ENCODE data around the gene SPTBN4.
"Not testable (repeated sequence)": the region's sequence is repeated elsewhere in the genome, so short reads cannot be mapped to it uniquely, and the experiment has no call there.

SPTBN4 gene

DNA sequence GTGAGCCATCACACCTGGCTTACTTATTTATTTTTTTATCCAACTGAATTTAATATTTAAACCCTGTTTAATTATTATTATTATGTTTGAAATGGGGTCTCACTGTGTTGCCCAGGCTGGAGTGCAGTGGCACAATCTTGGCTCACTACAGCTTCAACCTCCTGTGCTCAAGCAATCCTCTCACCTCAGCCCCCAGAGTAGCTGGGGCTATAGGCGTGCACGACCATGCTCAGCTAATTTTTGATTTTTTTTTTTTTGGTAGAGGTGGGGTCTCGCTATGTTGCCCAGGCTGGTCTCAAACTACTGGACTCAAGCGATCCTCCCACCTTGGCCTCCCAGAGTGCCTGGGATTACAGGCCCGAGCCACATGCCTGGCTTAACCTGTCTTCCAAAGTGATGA, 32.5 kb downstream of the SPTBN4 start:
- no peak for DNase-seq (ENCODE audit: low read depth in 1 of 2, low spot score in 1 of 2)
- TF ChIP-seq SPI1 (IDR thresholded peaks at IDR 0.05; ENCODE audit: borderline replicate concordance, low read depth) (no peak), GABPA (IDR thresholded peaks at IDR 0.05; ENCODE audit: low read depth) (no peak), POLR2AphosphoS5 (IDR thresholded peaks at IDR 0.05; ENCODE audit: low read depth) (no peak)
- TF ChIP-seq, protein P1, sequence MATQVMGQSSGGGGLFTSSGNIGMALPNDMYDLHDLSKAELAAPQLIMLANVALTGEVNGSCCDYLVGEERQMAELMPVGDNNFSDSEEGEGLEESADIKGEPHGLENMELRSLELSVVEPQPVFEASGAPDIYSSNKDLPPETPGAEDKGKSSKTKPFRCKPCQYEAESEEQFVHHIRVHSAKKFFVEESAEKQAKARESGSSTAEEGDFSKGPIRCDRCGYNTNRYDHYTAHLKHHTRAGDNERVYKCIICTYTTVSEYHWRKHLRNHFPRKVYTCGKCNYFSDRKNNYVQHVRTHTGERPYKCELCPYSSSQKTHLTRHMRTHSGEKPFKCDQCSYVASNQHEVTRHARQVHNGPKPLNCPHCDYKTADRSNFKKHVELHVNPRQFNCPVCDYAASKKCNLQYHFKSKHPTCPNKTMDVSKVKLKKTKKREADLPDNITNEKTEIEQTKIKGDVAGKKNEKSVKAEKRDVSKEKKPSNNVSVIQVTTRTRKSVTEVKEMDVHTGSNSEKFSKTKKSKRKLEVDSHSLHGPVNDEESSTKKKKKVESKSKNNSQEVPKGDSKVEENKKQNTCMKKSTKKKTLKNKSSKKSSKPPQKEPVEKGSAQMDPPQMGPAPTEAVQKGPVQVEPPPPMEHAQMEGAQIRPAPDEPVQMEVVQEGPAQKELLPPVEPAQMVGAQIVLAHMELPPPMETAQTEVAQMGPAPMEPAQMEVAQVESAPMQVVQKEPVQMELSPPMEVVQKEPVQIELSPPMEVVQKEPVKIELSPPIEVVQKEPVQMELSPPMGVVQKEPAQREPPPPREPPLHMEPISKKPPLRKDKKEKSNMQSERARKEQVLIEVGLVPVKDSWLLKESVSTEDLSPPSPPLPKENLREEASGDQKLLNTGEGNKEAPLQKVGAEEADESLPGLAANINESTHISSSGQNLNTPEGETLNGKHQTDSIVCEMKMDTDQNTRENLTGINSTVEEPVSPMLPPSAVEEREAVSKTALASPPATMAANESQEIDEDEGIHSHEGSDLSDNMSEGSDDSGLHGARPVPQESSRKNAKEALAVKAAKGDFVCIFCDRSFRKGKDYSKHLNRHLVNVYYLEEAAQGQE (IDR thresholded peaks at IDR 0.05; ENCODE audit: insufficient replicate concordance, low read depth) = no peak
- TF ChIP-seq, protein P2, sequence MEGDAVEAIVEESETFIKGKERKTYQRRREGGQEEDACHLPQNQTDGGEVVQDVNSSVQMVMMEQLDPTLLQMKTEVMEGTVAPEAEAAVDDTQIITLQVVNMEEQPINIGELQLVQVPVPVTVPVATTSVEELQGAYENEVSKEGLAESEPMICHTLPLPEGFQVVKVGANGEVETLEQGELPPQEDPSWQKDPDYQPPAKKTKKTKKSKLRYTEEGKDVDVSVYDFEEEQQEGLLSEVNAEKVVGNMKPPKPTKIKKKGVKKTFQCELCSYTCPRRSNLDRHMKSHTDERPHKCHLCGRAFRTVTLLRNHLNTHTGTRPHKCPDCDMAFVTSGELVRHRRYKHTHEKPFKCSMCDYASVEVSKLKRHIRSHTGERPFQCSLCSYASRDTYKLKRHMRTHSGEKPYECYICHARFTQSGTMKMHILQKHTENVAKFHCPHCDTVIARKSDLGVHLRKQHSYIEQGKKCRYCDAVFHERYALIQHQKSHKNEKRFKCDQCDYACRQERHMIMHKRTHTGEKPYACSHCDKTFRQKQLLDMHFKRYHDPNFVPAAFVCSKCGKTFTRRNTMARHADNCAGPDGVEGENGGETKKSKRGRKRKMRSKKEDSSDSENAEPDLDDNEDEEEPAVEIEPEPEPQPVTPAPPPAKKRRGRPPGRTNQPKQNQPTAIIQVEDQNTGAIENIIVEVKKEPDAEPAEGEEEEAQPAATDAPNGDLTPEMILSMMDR (IDR thresholded peaks at IDR 0.05; ENCODE audit: insufficient read depth, low read length) = no peak
- Histone ChIP-seq H3K4me3 (replicated peaks; ENCODE audit: insufficient read depth, low read length) (no peak overlapping the region), H3K27me3 (ENCODE audit: insufficient read depth, poor library complexity, severe bottlenecking) (peaks cover 2% of the 10 kb centered on the region), H3K27ac (replicated peaks) (no peak overlapping the region)

DNA sequence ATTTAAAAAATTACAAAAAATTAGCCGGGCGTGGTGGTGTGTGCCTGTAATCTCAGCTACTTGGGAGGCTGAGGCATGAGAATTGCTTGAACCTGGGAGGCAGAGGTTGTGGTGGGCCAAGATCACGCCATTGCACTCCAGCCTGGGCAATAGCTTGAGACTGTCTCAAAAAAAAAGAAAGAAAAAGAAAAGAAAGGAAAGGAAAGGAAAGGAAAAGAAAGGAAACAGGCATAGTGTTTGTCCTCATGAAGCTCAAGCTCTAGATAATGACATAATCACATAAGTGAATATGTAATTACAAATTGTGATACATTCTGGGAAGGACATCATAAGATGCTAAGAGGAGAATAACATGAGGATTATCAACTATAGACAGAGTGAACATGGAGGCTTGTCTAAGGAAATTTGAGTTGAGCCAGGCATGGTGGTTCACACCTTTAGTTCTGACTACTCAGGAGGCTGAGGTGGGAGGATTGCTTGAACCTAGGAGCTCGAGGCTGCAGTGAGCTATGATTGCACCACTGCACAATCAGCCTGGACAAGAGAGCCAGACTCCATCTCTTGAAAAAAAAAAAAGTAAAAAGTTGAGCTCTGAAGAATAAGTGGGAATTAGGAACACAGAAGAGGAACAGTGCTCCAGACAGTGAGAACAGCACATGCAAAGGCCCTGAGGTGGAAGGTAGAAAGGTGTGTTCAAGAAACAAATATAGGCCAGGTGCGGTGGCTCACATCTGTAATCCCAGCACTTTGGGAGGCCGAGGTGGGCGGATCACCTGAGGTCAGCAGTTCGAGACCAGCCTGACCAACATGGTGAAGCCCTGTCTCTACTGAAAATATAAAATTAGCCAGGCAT, 34.1 kb downstream of the SPTBN4 start:
- DNase-seq (ENCODE audit: low read depth in 1 of 2, low spot score in 1 of 2); H3K27ac ChIP-seq (replicated peaks); H3K4me3 ChIP-seq (replicated peaks; ENCODE audit: insufficient read depth, low read length); H3K27me3 ChIP-seq (ENCODE audit: insufficient read depth, poor library complexity, severe bottlenecking): not testable (repeated sequence)

DNA sequence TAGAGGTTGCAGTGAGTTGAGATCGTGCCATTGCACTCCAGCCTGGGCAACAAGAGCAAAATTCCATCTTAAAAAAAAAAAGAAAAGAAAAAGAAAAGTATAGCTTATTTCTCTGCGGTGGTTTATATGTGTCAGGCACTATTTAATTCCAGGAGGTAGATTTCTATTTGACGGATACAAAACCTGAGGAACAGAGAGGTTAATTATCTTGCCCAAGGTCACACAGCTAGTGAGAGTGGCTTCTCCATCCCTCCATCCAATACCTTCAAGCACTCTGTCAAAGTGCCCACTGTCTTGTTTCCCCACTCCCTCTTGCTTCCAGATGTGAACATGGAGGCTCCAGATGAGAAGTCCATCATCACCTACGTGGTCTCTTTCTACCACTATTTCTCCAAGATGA, 34.8 kb downstream of the SPTBN4 start:
- no peak for DNase-seq (ENCODE audit: low read depth in 1 of 2, low spot score in 1 of 2)
- Histone ChIP-seq H3K27me3 (ENCODE audit: insufficient read depth, poor library complexity, severe bottlenecking) (peaks cover 2% of the 10 kb centered on the region), H3K4me3 (replicated peaks; ENCODE audit: insufficient read depth, low read length) (no peak overlapping the region), H3K27ac (replicated peaks) (no peak overlapping the region)
- TF ChIP-seq, protein P1 (IDR thresholded peaks at IDR 0.05; ENCODE audit: insufficient replicate concordance, low read depth) = no peak
- TF ChIP-seq GABPA (IDR thresholded peaks at IDR 0.05; ENCODE audit: low read depth) = no peak
- no peak for TF ChIP-seq SPI1 (IDR thresholded peaks at IDR 0.05; ENCODE audit: borderline replicate concordance, low read depth)
- TF ChIP-seq POLR2AphosphoS5 (IDR thresholded peaks at IDR 0.05; ENCODE audit: low read depth) = no peak
- TF ChIP-seq, protein P2 (IDR thresholded peaks at IDR 0.05; ENCODE audit: insufficient read depth, low read length) = no peak

DNA sequence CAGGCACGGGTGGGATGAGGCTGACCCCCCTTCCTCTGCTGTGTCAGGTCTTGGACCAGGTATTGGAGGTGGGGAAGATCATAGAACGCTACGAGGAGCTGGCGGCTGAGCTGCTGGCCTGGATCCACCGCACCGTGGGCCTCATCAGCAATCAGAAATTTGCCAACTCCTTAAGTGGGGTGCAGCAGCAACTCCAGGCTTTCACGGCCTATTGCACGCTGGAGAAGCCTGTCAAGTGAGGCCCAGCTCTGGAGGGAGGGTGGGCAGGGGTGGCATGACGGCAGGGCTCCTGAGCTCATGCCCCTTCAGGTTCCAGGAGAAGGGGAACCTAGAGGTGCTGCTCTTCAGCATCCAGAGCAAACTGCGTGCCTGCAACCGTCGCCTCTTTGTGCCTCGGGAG, 35.3 kb downstream of the SPTBN4 start:
- H3K27ac ChIP-seq (replicated peaks) = no peak overlapping the region
- peaks cover 2% of the 10 kb centered on the region for H3K27me3 ChIP-seq (ENCODE audit: insufficient read depth, poor library complexity, severe bottlenecking)
- no peak overlapping the region for H3K4me3 ChIP-seq (replicated peaks; ENCODE audit: insufficient read depth, low read length)
- no peak for TF ChIP-seq POLR2AphosphoS5 (IDR thresholded peaks at IDR 0.05; ENCODE audit: low read depth)
- TF ChIP-seq SPI1 (IDR thresholded peaks at IDR 0.05; ENCODE audit: borderline replicate concordance, low read depth) = no peak
- TF ChIP-seq, protein P2 (IDR thresholded peaks at IDR 0.05; ENCODE audit: insufficient read depth, low read length) = no peak
- no peak for TF ChIP-seq GABPA (IDR thresholded peaks at IDR 0.05; ENCODE audit: low read depth)
- TF ChIP-seq, protein P1 (IDR thresholded peaks at IDR 0.05; ENCODE audit: insufficient replicate concordance, low read depth) = no peak
- DNase-seq (ENCODE audit: low read depth in 1 of 2, low spot score in 1 of 2) = no peak
